Measurements from ENCODE around the gene CPD. TPM values are rescaled to one million over a fixed set of nuclear protein-coding genes. Genes with fewer than 3 reads are reported as not detected.
A peak's percentile ranks its signal among the peaks of the same experiment; 100 is the strongest.

The CPD gene
- total and polyA plus RNA-seq, 2 of the 13 experiments (the other 11 are each of a cell fraction or from before 2014, with no cell fraction given): 46.1 to 72.3 TPM

DNA sequence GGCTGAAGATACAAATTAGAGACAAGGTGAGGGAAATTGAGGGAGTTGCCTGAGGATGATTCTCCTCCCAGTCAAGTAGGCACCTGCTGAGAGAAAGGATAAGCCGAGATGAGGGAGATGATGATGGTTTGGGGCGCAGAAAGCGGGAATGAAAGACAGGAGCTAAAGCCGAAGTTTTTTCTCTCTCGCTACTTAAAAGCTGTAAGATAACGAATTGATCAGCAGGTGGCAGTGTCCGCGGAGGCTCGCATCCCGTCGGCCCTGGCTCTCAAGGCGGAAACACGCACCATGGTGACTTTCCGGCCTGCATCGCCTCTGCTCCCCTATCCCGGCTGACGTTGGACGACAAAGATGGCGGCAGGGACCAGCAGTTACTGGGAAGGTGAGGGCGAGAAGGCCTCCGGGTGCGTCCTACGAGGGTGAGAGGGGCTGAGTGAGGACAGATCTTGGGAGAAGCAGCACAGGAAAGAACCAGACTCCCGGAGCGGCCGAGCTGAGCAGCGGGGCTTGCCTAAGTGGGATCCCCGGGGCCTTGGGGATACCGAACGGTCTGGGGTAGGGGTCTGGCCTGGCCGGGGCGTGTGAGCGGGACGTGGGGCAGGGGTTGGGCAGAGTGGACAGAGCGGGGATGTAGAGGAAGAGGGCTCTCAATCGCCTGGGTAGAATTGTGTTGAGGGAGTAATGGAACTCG, 98.5 kb downstream of the CPD start, which contains the start of gene GOSR1 (continued):
- TF ChIP-seq ELF1 (CRISPR knock-in tag; IDR thresholded peaks at IDR 0.05): peak; percentile 88
- TF ChIP-seq SMARCC2 (IDR thresholded peaks at IDR 0.05): no peak
- TF ChIP-seq, protein P1, sequence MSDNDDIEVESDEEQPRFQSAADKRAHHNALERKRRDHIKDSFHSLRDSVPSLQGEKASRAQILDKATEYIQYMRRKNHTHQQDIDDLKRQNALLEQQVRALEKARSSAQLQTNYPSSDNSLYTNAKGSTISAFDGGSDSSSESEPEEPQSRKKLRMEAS (IDR thresholded peaks at IDR 0.05): peak; percentile 77; the same call in 1 of the 2 replicates
- TF ChIP-seq, protein P2, sequence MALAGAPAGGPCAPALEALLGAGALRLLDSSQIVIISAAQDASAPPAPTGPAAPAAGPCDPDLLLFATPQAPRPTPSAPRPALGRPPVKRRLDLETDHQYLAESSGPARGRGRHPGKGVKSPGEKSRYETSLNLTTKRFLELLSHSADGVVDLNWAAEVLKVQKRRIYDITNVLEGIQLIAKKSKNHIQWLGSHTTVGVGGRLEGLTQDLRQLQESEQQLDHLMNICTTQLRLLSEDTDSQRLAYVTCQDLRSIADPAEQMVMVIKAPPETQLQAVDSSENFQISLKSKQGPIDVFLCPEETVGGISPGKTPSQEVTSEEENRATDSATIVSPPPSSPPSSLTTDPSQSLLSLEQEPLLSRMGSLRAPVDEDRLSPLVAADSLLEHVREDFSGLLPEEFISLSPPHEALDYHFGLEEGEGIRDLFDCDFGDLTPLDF (CRISPR knock-in tag; IDR thresholded peaks at IDR 0.05): peak; percentile 64
- TF ChIP-seq BRD4 (CRISPR knock-in tag; IDR thresholded peaks at IDR 0.05): peak; percentile 100
- TF ChIP-seq RAD51 (IDR thresholded peaks at IDR 0.05; ENCODE audit: borderline replicate concordance): no peak
- TF ChIP-seq HCFC1 (IDR thresholded peaks at IDR 0.05; ENCODE audit: low read depth, low read length): peak; percentile 40
- 0 out of 2 replicates have a peak, but pooled peaks have one; percentile 65 for TF ChIP-seq ZNF451 (CRISPR knock-in tag; IDR thresholded peaks at IDR 0.05)
- peak; percentile 100 for TF ChIP-seq ZFX (CRISPR knock-in tag; IDR thresholded peaks at IDR 0.05; ENCODE audit: low read depth)
- peak; percentile 36; the same call in 1 of the 2 replicates for TF ChIP-seq ZNF782 (CRISPR knock-in tag; IDR thresholded peaks at IDR 0.05; ENCODE audit: borderline replicate concordance)
- no peak for TF ChIP-seq CHD2 (IDR thresholded peaks at IDR 0.05; ENCODE audit: low read depth, low read length)
- peak; percentile 95 for TF ChIP-seq ELF3 (CRISPR knock-in tag; IDR thresholded peaks at IDR 0.05)
- TF ChIP-seq ZNF24 (IDR thresholded peaks at IDR 0.05): no peak
- TF ChIP-seq FOXJ3 (CRISPR knock-in tag; IDR thresholded peaks at IDR 0.05; ENCODE audit: borderline replicate concordance): peak; percentile 68; the same call in 1 of the 2 replicates
- TF ChIP-seq, protein P3, sequence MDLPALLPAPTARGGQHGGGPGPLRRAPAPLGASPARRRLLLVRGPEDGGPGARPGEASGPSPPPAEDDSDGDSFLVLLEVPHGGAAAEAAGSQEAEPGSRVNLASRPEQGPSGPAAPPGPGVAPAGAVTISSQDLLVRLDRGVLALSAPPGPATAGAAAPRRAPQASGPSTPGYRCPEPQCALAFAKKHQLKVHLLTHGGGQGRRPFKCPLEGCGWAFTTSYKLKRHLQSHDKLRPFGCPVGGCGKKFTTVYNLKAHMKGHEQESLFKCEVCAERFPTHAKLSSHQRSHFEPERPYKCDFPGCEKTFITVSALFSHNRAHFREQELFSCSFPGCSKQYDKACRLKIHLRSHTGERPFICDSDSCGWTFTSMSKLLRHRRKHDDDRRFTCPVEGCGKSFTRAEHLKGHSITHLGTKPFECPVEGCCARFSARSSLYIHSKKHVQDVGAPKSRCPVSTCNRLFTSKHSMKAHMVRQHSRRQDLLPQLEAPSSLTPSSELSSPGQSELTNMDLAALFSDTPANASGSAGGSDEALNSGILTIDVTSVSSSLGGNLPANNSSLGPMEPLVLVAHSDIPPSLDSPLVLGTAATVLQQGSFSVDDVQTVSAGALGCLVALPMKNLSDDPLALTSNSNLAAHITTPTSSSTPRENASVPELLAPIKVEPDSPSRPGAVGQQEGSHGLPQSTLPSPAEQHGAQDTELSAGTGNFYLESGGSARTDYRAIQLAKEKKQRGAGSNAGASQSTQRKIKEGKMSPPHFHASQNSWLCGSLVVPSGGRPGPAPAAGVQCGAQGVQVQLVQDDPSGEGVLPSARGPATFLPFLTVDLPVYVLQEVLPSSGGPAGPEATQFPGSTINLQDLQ (CRISPR knock-in tag; IDR thresholded peaks at IDR 0.05): peak; percentile 63
- peak; percentile 69; the same call in 1 of the 2 replicates for TF ChIP-seq BCL6 (CRISPR knock-in tag; IDR thresholded peaks at IDR 0.05)
- no peak for TF ChIP-seq TCF7 (IDR thresholded peaks at IDR 0.05; ENCODE audit: low read depth)
- TF ChIP-seq ZFP36 (IDR thresholded peaks at IDR 0.05; ENCODE audit: borderline replicate concordance, low read depth, low read length, partially characterized antibody): no peak
- peak; percentile 51; the same call in 1 of the 2 replicates for TF ChIP-seq NFYC (CRISPR knock-in tag; IDR thresholded peaks at IDR 0.05)
- TF ChIP-seq, protein P4, sequence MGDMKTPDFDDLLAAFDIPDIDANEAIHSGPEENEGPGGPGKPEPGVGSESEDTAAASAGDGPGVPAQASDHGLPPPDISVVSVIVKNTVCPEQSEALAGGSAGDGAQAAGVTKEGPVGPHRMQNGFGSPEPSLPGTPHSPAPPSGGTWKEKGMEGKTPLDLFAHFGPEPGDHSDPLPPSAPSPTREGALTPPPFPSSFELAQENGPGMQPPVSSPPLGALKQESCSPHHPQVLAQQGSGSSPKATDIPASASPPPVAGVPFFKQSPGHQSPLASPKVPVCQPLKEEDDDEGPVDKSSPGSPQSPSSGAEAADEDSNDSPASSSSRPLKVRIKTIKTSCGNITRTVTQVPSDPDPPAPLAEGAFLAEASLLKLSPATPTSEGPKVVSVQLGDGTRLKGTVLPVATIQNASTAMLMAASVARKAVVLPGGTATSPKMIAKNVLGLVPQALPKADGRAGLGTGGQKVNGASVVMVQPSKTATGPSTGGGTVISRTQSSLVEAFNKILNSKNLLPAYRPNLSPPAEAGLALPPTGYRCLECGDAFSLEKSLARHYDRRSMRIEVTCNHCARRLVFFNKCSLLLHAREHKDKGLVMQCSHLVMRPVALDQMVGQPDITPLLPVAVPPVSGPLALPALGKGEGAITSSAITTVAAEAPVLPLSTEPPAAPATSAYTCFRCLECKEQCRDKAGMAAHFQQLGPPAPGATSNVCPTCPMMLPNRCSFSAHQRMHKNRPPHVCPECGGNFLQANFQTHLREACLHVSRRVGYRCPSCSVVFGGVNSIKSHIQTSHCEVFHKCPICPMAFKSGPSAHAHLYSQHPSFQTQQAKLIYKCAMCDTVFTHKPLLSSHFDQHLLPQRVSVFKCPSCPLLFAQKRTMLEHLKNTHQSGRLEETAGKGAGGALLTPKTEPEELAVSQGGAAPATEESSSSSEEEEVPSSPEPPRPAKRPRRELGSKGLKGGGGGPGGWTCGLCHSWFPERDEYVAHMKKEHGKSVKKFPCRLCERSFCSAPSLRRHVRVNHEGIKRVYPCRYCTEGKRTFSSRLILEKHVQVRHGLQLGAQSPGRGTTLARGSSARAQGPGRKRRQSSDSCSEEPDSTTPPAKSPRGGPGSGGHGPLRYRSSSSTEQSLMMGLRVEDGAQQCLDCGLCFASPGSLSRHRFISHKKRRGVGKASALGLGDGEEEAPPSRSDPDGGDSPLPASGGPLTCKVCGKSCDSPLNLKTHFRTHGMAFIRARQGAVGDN (CRISPR knock-in tag; IDR thresholded peaks at IDR 0.05): peak; percentile 94
- no peak for TF ChIP-seq POLR2AphosphoS2 (IDR thresholded peaks at IDR 0.05; ENCODE audit: low read depth, low read length)
- TF ChIP-seq, protein P5, sequence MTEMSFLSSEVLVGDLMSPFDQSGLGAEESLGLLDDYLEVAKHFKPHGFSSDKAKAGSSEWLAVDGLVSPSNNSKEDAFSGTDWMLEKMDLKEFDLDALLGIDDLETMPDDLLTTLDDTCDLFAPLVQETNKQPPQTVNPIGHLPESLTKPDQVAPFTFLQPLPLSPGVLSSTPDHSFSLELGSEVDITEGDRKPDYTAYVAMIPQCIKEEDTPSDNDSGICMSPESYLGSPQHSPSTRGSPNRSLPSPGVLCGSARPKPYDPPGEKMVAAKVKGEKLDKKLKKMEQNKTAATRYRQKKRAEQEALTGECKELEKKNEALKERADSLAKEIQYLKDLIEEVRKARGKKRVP (CRISPR knock-in tag; IDR thresholded peaks at IDR 0.05): peak in 1 of 2 experiments; percentile 81; a peak in 2 of 4 replicates
